Measurements from ENCODE around the gene SRSF8. TPM values are rescaled to one million over a fixed set of nuclear protein-coding genes. Genes with fewer than 3 reads are reported as not detected.

SRSF8 gene
- total RNA-seq, 2 donors from 2014 or later: 40.4 to 46.1 TPM

GRCh38 chr11:95059046-95059445, 7.7 kb upstream of the SRSF8 start:
- H3K27me3 ChIP-seq (replicated peaks; ENCODE audit: insufficient read depth): no peaks in the 10 kb centered on the region
- no peaks in the 10 kb centered on the region for H3K9me3 ChIP-seq
- no peak overlapping the region for H3K4me3 ChIP-seq
- no peak for DNase-seq (ENCODE audit: low spot score)
- no peaks in the 10 kb centered on the region for H3K36me3 ChIP-seq
- H3K4me1 ChIP-seq (replicated peaks): no peaks in the 10 kb centered on the region
- H3K27ac ChIP-seq: no peak overlapping the region
- TF ChIP-seq POLR2A (IDR thresholded peaks at IDR 0.05): no peak
- no peak for TF ChIP-seq CTCF (IDR thresholded peaks at IDR 0.05)
- no peak for TF ChIP-seq POLR2AphosphoS5 (IDR thresholded peaks at IDR 0.05)
- intact Hi-C loops (cut with DNase I): no loop called here
- 83% methylated on average over 6 of the region's 6 CpGs for WGBS

- Histone ChIP-seq H3K36me3 (no peaks in the 10 kb centered on the region), H3K9me3 (no peaks in the 10 kb centered on the region), H3K4me1 (replicated peaks) (no peaks in the 10 kb centered on the region), H3K4me3 (no peak overlapping the region), H3K27ac (no peak overlapping the region), H3K27me3 (replicated peaks; ENCODE audit: insufficient read depth) (no peaks in the 10 kb centered on the region)
- WGBS: 64% methylated on average over 1 of the region's 1 CpG
- no peak for DNase-seq (ENCODE audit: low spot score)
- no peak for TF ChIP-seq POLR2AphosphoS5 (IDR thresholded peaks at IDR 0.05)
- no peak for TF ChIP-seq CTCF (IDR thresholded peaks at IDR 0.05)
- TF ChIP-seq POLR2A (IDR thresholded peaks at IDR 0.05): no peak
- intact Hi-C loops (cut with DNase I): loop anchor here (5.0 kb wide), 2 partner anchors 93 to 642 kb away; partner anchors contain the start of genes CWC15 and KDM4D
Measured at GRCh38 chr11:95065336-95065735, 1.4 kb upstream of the SRSF8 start.

- intact Hi-C loops (cut with DNase I): loop anchor here (5.0 kb wide), 2 partner anchors 95 to 640 kb away; partner anchors contain the start of genes CWC15 and KDM4D
- H3K4me1 ChIP-seq (replicated peaks): no peaks in the 10 kb centered on the region
- 0% methylated on average over 60 of the region's 98 CpGs for WGBS
Measured at GRCh38 chr11:95067039-95067840, 521 bp downstream of the SRSF8 start.

GRCh38 chr11:95067841-95068219, 1.1 kb downstream of the SRSF8 start:
- DNase-seq (ENCODE audit: low spot score): no peak
- WGBS: under 1% methylated on average over 16 of the region's 16 CpGs
- intact Hi-C loops (cut with DNase I): loop anchor here (2.0 to 5.0 kb wide), 4 partner anchors 21 to 639 kb away; partner anchors contain the start of genes CWC15, ENDOD1 and KDM4D
- peak overlapping the region; percentile 97 to 98 for H3K27ac ChIP-seq
- no peaks in the 10 kb centered on the region for H3K36me3 ChIP-seq
- no peak for TF ChIP-seq POLR2A (IDR thresholded peaks at IDR 0.05)
- TF ChIP-seq POLR2AphosphoS5 (IDR thresholded peaks at IDR 0.05): no peak
- TF ChIP-seq CTCF (IDR thresholded peaks at IDR 0.05): no peak
- H3K9me3 ChIP-seq: no peaks in the 10 kb centered on the region
- H3K4me3 ChIP-seq: peak overlapping the region; percentile 85 to 86
- no peaks in the 10 kb centered on the region for H3K27me3 ChIP-seq (replicated peaks; ENCODE audit: insufficient read depth)
- no peaks in the 10 kb centered on the region for H3K4me1 ChIP-seq (replicated peaks)

More at GRCh38 chr11:95067039-95067840, 521 bp downstream of the SRSF8 start:
- no peaks in the 10 kb centered on the region for H3K27me3 ChIP-seq (replicated peaks; ENCODE audit: insufficient read depth)
- peak; percentile 67 for DNase-seq (ENCODE audit: low spot score)
- no peaks in the 10 kb centered on the region for H3K36me3 ChIP-seq
- TF ChIP-seq CTCF (IDR thresholded peaks at IDR 0.05) (peak in 3 of 4 experiments; percentile 19 to 67 (median 58)), POLR2AphosphoS5 (IDR thresholded peaks at IDR 0.05) (no peak), POLR2A (IDR thresholded peaks at IDR 0.05) (peak; percentile 48)
- H3K4me3 ChIP-seq: peak overlapping the region; percentile 85 to 86
- H3K9me3 ChIP-seq: no peaks in the 10 kb centered on the region
- peak overlapping the region; percentile 97 to 98 for H3K27ac ChIP-seq

All from prostate gland (tissue), 2 donors.